ENCODE data around the gene MAP1LC3B.

Gene MAP1LC3B

DNA sequence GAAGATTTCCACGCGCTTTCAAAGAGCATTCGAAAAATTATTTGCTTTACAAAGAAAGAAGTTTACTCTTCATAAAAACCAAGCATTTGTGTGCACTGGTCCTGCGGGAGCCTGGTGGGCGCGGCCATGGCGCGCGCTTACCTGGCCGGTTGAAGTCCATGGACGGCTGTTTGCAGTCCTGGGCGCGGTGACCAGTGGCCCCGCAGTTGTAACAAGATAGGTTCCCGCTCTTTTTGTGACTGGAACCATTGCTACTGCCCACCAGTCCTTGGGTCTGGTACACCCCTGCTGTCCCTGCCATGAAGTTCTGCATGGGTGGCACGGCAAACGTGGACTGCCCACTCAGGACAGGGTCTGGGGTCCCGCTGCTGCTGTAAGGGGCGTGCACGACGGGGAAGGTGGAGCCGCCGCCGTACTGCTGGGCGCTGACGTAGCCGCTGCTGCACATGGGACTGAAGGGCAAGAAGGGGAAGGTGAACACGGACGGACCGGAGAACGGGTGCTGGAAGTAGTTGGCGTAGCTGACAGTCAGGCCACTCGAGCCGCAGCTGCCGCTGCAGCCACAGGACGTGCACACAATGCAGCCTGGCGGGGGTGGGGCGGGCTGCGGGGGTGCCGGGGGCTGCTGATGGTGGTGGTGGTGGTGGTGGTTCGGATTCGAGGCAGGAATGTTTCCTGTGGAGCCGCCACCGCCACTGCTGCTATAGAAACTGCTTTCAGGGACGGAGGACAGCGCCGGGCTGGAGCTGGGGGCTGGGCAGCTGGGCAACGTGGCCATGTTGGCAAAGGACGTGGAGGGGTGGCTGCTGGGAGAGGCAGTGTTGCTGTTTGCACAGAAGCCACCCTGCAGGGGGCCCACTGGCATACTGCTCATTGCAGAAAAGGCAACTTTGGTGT, 19.5 kb downstream of the MAP1LC3B start:
- no peak for DNase-seq

GRCh38 chr16:87412371-87412995, 20.3 kb downstream of the MAP1LC3B start:
- DNase-seq: no peak

DNA sequence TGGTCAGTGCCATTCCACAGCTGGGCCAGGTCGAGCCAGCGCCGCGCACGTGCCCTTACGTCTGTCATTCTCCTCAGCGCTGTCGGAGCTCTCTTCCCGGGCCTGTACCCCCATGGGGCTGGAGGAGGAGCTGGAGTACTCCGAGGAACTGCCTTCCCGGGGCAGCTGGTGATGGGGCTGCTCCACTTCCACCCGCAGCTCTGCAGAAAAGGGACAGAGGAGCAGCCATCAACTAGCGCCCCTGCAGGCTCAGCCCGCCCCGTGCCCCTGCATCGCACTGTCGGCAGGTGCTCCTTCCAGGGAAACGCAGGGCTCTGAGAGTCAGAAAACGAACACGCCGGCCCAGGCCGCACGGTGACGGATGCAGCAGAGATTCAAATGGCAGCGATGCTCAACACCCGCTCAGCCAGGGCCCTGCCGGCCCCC, 20.9 kb downstream of the MAP1LC3B start:
- no peak for DNase-seq

DNA sequence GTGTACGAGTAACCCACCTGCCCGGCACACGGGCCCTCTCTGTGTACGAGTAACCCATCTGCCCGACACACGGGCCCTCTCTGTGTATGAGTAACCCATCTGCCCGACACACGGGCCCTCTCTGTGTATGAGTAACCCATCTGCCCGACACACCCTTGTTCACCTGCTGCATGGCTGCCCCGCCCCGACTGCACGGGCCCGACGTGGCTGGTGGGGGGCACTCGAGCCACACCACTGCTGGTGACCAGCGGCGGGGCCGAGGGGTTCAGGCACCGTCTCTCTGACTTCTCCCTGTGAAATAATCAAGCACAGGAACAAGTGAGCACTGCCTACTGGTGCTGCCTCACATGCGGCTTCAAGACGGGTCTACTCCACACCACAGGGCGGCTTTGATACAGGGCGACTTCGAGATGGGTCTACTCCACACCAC, 22.1 kb downstream of the MAP1LC3B start:
- DNase-seq: no peak

DNA sequence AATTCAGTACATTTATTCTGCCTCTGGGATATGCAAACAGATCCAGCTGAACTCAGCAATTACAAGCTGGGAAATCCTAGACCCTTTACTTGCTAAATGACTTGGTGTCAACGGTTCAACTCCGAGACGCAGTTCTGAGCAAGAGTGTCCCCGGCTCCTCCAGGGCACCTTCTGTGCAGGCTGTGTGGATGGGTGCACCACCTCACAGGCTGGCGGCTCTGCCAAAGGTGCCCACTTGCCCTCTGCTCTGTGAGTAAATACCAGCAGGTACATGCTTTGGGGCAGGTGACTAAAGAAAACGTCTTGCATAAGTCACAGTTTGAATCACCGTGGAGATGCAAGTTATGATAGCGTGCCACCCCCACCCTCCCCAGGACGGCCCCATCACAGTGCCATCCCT, 23.3 kb downstream of the MAP1LC3B start:
- DNase-seq: no peak

- no peak for DNase-seq
Observed at GRCh38 chr16:87416826-87417527, 24.8 kb downstream of the MAP1LC3B start.

DNA sequence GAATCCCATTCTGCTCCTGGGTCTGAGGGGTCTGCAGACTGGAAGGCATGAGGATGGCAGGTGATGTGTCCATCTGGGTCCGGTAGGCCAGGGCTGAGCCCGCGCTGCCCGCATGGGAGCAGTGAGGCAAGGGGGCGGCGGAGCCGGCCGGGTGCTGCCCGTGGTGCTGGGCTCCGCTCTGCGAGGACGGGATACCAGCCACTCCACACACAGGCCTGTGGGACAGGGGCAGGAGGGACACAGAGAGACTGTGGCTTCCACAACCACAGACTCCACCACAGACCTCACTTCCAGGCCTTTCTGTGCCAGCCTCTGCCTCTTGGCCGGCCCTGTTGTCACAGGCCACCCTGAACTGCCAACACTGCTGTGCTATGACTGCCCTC, 25.4 kb downstream of the MAP1LC3B start:
- DNase-seq: no peak

DNA sequence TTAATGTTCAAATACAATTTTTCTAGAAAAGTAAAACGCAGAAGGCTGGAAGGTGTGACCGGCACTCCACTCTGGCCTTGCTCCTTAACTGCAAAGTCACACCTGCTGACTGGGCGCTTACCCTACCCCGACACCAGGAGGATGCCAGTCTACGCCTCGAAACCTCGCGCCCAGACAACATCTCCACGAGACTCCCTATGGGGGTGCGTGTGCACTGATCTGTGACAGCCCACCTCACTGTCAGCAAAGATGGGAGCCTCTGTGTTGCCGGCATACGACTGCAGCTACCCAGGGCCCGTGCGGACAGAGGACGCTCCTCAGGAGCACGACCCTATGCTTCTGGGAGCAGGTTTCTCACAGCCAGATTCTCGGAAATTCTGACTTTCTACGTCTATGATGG, 26.1 kb downstream of the MAP1LC3B start:
- no peak for DNase-seq

DNA sequence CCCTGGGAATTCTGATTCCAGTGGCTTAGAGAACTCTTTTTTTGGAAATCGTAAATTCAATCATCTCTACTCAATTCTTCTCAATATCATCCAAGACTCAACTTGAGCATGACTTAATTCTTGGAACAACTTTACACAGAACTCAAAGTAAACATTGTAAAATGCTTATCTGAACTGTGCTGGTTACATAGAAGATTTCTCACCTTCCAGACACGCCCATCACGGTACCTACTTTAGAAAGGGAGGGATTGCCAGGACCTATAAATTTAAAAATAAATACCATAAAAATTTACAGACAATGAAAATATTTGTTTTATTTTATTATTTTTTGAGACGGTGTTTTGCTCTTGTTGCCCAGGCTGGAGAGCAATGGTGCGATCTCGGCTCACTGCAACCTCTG, 26.5 kb downstream of the MAP1LC3B start:
- no peak for DNase-seq

DNA sequence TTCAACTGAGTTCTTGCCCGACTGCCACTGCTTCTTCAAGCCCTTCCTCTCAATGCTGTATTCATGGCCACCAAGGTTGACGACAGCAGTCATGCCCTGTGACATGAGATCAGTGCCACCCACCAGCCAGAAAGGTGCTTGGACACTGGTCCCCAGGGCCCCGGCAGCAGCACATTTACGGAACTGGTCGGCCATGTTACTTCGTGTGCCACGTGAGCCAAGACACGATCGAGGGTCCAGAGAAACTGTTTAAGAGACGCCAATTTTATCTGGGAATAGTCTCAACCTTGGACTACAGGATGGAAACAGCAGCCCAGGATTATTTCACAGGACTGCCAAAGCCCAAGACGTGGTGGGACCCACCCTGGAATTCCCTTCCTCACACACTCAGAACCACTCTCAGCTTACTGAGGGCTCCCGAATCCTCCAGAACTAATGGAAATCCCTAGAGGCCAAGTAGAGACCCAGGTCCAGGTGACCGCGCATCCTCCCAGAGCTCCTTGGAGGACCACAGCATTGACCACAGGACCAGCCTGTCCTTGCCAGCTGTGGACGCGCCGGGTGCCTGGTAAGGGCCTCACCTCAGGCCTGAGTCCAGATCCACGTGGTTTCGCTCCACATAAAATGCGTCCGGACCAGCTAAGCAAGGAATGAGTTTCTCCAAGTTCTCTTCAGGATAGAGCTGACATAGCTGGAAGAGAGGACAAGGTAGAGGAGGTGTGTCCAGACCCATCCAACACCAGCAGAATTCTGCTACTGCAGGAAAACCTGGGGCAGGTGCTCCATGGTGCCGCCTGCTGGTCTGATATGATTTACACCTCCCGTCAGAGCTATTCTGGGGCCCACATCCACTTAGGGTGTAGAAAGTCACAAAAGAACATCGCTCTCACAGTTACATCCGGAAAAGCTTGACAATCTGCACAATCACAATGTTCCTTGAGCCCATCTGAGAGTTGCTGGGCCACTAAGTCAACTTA, 28.2 kb downstream of the MAP1LC3B start:
- no peak for DNase-seq

DNA sequence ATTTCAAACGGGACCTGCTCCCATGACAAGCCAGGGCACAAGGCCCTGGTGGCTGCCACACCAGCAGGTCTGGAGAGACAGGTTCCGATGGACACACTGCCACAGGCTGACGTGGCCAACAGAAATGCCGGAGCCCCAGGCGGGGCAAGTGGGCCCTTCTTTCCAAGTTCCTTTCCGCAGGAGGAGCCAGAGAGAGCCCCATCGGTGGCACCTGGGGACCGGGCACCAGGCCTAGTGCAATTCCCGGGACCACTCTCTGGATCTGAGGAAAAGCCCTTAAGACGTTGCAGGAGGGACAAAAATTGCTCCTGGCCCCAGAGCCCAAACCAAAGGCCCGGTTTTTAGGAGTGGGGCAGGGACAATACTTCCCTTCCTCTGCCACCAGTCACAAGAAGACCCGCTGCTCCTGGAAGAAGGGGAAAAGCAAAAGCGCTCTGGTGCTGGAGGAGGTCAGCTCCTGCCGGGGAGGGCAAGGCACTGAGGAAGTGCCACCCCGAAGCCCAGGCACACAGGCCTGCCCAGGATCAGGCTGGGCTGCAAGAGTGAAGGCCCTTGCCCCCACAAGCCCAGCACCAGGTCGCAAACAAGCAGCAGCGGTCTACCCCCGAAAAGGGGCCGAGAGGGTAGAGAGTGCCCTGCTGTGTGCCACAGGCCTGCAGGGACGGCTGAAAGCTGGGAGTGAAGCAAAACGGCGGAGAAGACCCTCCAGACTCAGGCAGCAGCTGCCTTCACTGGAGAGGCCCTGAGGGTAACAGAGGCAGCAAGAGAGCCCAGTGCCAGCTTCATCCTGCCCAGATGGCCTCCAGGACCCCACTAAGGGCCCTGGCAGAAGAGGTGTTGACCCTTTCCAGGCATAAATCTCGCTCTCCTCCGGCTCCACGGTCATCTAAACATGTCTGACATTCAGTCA, 29.1 kb downstream of the MAP1LC3B start:
- no peak for DNase-seq

DNA sequence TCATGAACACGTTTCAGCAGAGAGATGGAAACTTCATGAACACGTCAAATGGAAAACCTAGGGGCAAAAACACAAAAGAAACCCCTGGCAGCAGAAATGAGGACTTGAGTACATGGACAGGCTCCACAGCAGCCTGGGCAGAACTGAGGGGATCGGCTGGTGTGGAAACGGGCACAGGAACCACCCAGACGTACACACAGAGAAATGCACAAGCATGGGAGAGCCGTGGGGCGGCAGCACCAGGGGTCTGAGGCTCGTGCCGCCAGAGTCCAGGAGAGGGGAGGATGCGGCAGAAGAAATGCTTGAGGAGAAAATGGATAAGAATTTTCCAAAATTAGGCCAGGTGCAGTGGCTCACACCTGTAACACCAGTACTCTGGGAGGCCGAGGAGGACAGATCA, 30.0 kb downstream of the MAP1LC3B start:
- no peak for DNase-seq

- no peak for DNase-seq
Observed at GRCh38 chr16:87423429-87423828, 31.3 kb downstream of the MAP1LC3B start.

DNA sequence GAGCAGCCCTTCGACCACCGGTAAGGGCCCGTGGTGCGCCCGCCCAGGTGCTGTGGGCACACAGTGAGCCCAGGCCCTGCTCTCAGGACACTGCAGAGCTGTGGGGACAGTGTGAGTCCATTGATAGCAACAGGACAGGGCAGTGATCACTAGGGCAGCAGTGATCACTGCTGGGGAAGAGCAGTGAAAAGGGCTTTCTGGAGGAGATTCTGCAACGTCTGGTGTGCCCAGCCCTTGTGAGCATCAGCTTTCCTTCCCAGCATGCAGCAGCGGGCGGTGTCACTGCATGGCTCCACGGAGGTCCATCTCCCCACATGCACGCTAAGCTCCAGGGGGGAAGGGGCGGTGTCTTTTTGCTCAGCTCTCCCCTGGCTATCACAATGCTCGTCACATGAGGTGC, 32.1 kb downstream of the MAP1LC3B start:
- DNase-seq: no peak

DNA sequence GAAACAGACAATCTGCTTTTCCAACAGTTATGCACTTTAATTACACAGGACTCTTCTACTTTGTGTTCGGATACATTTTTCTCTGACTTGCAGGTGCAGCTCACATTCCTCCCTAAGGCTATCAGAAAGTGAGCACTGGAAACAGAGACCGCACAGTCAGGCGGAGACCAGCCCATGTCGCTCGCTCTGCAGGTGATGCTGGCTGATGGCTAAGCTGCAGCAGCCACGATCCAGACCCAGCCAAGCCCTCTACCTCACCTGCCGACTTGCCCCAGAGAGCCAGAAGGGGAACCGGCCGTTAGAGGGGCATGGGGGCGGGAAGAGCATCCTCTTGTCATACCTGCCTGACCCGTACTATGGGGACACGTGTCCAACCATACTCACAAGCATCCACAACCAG, 33.8 kb downstream of the MAP1LC3B start:
- no peak for DNase-seq

DNA sequence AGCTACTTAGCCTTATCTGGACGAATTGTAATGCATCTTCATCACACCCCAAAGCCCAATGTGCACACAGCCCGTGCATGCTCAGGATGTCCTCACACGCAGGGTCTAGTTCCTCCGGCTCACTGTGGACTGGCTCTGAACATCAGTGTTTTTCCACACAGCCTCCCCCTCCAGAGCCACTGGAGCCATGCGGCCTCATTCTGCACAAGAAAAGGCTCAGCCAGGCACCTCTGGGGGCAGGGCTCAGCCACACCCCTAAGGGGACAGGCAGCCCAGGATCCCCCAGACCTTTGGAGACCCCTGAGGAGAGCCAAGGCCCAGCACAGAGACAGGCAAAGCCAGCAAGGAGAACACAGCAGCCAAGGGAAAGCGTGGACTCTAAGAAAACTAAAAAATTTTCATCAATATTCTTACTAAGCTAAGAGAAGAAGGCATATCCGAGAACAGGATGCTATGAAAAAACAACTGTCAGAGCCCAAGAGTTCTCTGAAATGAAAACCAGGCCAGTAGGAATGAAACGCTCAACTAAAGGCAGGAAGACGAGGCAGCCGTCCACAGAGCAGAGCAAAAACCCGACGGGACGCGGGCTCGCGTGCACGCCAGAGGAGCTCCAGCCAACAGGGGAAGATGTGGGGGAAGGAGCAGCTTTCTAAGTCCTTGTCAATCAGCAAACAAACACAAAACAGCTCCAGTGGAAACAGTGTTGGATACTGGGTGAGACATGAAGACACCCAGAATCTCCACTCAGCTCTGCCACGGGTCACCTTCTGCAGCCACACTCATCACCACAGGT, 34.5 kb downstream of the MAP1LC3B start:
- DNase-seq: no peak

DNA sequence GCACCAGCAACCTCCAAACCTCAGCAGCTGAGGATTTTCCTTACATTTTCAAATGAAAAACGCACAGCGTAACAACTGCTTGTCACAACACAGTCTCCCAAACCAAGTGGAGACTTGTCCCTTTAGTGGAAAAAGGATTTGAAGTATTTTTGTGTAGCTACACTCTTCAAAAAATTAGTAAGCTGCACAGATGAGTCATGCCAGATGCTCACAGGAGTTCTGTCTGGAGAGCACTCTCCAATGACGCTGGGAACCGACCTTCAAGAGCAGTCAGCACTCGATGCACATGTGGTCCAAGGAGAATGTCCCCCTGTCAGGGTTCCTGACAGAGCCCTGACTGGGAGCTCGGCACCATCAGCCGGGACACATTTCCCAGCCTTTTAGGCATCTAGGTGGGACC, 39.8 kb downstream of the MAP1LC3B start:
- no peak for DNase-seq

DNA sequence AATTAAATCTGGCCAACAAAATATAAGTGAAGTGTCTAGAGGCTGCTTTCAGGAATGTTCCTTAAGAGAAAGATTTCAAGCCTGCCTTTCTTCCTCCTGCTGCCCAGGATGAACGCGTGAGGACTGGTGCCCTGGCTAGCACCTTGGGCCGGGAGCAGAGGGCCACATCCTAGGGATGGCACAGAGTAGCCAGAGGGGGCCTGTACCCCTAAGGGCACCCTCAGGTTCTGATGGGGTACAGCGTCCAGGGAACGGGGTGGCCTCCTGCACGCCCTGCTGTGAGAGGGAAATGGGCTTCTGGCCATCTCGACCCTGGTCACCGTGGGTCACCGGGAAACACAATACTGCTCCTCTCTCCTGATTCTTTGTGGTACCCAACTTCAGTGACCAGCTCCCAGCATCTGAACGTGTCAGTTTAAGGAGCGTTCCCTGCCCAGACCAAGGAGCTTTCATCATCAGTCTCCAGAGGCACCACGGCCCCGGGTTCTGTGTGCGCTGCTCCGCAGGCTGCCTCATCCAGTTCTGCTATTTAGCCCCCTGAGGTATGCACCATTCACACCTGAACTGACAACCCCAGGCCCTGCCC, 40.3 kb downstream of the MAP1LC3B start:
- no peak for DNase-seq

GRCh38 chr16:87434146-87434667, 42.1 kb downstream of the MAP1LC3B start:
- no peak for DNase-seq

Measured in NCI-H1930 (cell line).